Sigmoid colon (tissue), 4 donors: ENCODE data around the gene CX3CL1.

Source experiments
- EP300 ChIP-seq, 4 donors: sonication (generic); formaldehyde crosslinking; IDR thresholded peaks; one replicate each; pipeline ENCODE4 v1.6.1; 2017; ENCODE audit warnings: antibody characterized with exemption in 4 of 4
- POLR2A ChIP-seq, 2 donors: fragments of 450-650 bp; IDR thresholded peaks; one replicate each; pipeline ENCODE4 v1.6.1; 2016; ENCODE audit warnings: antibody characterized with exemption in 2 of 2, mild to moderate bottlenecking in 2 of 2, moderate library complexity in 2 of 2
- POLR2AphosphoS5 ChIP-seq, 4 donors: sonication (generic); formaldehyde crosslinking; IDR thresholded peaks; one replicate each; pipeline ENCODE4 v1.6.1; 2017; ENCODE audit warnings: antibody characterized with exemption in 4 of 4
- TF ChIP-seq, protein P1 (sequence below), 4 experiments: fragments of 450-650 bp in 3 of 4; fragments of 200-600 bp in 1 of 4; IDR thresholded peaks; one replicate each; pipeline ENCODE4 v1.5.1; 2016 to 2019; ENCODE audit warnings: antibody characterized with exemption in 4 of 4, mild to moderate bottlenecking in 3 of 4, moderate library complexity in 2 of 4

DNA sequence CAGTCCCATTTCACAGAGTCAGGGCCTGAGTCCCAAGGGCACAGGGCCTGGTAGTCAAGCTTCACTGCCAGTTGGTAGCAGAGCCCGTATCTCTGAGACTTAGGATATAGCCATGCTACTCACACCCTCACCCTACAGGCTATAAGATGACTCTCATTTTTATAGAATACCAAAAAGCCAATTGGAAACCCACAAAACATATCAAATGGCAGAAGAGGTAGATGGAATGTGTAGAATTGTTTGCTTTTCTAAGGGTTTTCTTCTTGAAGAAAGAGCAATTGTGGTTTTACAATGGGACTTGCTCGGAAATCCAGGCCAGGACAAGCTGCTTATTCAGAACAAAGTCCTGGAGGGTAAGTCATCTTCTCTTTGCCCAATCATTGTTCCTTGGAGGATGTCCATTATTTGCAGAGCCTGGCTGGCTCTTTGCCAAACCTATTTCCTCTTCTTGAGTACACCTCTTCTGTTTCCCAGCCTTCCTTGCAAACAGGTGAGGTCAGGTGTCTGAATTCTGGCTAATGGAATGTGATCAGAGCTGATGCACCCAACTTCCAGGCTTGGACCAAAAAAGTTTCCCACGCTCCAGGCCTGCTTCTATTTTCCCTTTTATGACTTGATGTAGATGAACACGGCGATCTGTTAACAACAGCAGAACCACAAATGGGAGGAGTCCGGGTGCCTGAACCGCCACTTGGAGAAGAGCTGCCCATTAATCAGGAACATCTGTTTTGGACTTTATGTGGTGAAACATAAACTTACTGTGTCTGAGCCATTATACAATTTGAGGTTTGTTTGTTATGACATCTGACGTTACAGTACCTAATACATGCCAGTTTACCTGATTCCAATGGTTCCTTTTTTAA lies 30.6 kb upstream of the CX3CL1 start:
- TF ChIP-seq, protein P1, sequence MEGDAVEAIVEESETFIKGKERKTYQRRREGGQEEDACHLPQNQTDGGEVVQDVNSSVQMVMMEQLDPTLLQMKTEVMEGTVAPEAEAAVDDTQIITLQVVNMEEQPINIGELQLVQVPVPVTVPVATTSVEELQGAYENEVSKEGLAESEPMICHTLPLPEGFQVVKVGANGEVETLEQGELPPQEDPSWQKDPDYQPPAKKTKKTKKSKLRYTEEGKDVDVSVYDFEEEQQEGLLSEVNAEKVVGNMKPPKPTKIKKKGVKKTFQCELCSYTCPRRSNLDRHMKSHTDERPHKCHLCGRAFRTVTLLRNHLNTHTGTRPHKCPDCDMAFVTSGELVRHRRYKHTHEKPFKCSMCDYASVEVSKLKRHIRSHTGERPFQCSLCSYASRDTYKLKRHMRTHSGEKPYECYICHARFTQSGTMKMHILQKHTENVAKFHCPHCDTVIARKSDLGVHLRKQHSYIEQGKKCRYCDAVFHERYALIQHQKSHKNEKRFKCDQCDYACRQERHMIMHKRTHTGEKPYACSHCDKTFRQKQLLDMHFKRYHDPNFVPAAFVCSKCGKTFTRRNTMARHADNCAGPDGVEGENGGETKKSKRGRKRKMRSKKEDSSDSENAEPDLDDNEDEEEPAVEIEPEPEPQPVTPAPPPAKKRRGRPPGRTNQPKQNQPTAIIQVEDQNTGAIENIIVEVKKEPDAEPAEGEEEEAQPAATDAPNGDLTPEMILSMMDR (IDR thresholded peaks at IDR 0.05) = no peak
- TF ChIP-seq POLR2AphosphoS5 (IDR thresholded peaks at IDR 0.05) = peak; percentile 21 to 54 (median 48)
- no peak for TF ChIP-seq POLR2A (IDR thresholded peaks at IDR 0.05)
- TF ChIP-seq EP300 (IDR thresholded peaks at IDR 0.05) = no peak
